ENCODE data around the gene SPTBN1.

DNA sequence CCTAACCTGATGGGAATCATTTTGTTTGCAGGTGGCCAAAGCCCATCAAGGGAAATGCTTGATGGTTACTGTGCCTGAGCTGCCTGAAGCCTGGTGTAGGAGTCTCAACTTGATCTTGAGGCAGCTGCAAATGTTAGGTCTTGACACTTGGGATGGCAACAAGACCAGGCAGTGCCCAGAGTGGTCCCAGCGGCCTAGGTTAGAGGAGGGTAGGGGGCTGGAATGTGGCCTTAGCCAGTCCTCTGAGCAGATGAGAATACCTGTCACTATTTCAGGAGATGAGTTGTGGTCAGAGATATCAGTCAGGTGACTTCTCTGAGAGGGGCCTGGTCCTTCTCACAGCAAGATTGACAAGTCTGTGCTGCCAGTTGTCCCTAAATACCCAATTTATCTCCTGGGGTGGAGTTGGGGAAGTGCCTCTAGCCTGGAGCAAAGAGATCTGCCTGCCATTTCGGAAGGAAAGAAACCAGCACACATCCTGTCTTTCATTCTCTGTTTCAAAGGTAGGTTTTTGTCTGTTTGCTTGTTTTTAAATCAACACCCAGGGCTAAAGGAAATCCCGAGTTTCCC lies 13.4 kb downstream of the SPTBN1 start:
- TF ChIP-seq, protein P1, sequence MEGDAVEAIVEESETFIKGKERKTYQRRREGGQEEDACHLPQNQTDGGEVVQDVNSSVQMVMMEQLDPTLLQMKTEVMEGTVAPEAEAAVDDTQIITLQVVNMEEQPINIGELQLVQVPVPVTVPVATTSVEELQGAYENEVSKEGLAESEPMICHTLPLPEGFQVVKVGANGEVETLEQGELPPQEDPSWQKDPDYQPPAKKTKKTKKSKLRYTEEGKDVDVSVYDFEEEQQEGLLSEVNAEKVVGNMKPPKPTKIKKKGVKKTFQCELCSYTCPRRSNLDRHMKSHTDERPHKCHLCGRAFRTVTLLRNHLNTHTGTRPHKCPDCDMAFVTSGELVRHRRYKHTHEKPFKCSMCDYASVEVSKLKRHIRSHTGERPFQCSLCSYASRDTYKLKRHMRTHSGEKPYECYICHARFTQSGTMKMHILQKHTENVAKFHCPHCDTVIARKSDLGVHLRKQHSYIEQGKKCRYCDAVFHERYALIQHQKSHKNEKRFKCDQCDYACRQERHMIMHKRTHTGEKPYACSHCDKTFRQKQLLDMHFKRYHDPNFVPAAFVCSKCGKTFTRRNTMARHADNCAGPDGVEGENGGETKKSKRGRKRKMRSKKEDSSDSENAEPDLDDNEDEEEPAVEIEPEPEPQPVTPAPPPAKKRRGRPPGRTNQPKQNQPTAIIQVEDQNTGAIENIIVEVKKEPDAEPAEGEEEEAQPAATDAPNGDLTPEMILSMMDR (IDR thresholded peaks at IDR 0.05), result no peak
- no peak for TF ChIP-seq POLR2A (IDR thresholded peaks at IDR 0.05)
